Measurements from ENCODE around the gene NTF3. TPM values are rescaled to one million over a fixed set of nuclear protein-coding genes. Genes with fewer than 3 reads are reported as not detected.

NTF3 gene
- total and polyA plus RNA-seq, 2 of the 8 experiments (the other 6 are each of a cell fraction or from before 2014, with no cell fraction given): 1.4 to 2.3 TPM

DNA sequence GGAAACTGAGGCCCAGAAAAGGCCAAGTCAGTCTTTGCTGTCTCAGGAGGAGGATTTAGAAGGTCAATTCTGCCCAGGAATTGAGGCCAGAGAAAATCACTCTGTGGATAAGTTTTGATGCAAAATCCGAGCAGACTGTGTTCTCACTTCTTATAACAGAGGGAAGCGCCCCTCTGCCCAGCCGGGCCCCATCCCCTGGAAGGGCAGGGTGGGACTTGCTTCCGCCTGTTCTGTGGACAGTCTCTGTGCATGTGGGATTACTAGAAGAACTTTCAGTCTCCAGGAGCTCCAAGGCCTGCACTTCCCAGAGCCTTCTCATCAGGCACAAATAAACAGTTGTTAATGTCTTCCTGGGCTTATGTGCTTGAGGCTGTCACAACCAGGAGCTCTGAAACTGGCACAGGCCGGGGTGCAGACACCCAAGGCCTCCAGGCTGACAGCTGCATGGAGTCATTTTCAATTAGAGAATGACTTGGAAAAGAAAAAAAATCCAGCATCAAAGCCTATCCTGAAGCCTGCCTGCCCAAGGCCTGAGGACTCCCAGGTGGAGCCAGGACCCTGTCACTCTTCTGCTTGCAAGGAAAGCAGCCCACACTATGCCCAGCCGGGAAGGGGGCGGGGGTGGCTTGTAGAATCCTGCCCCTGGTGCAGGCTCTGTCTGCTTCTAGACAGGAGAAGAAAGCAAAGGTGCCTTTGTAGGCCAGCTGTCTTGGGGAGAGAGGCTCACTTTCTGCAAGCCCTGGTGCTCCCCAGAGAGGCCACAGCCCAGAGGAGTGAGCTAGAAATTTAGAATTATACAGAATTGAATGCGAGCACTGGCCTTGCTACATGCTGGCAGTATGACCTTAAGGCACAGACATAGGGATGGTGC, 84.7 kb downstream of the NTF3 start:
- Histone ChIP-seq H3K36me3 (ENCODE audit: control insufficient read depth in 2 of 4, insufficient read depth in 4 of 4, low read length in 3 of 4) (no peaks in the 10 kb centered on the region), H4K91ac (replicated peaks; ENCODE audit: insufficient read length, low read length) (peak overlapping the region; percentile 34), H3K79me2 (ENCODE audit: control insufficient read depth in 1 of 2, insufficient read depth in 2 of 2, low read length in 2 of 2) (no peaks in the 10 kb centered on the region), H3K23me2 (ENCODE audit: low read depth, low read length) (no peaks in the 10 kb centered on the region), H2BK5ac (ENCODE audit: low read depth, low read length) (no peak overlapping the region), H2BK20ac (ENCODE audit: low read length) (no peak overlapping the region), H4K8ac (ENCODE audit: extremely low read depth, insufficient read depth, low read length) (no peak overlapping the region), H2BK12ac (ENCODE audit: low read depth, low read length) (no peak overlapping the region), H3K14ac (ENCODE audit: insufficient read length) (no peak overlapping the region), H2BK15ac (ENCODE audit: low read length) (no peak overlapping the region), H3K9me3 (ENCODE audit: insufficient read depth in 2 of 2, low read depth in 1 of 2, low read length in 1 of 2) (no peaks in the 10 kb centered on the region), H4K5ac (ENCODE audit: insufficient read length, low read depth, low read length) (no peak overlapping the region), H3K27me3 (replicated peaks in 1 of 4; ENCODE audit: control insufficient read depth in 3 of 4, extremely low read depth in 1 of 4, insufficient read depth in 3 of 4, low read length in 3 of 4) (no peaks in the 10 kb centered on the region), H3K4me3 (ENCODE audit: extremely low read depth in 1 of 4, insufficient read depth in 2 of 4, low read depth in 3 of 4, low read length in 4 of 4) (no peak overlapping the region), H3K23ac (ENCODE audit: insufficient read length) (no peak overlapping the region), H2BK120ac (replicated peaks; ENCODE audit: low read depth, low read length) (no peak overlapping the region), H3K56ac (replicated peaks; ENCODE audit: insufficient read length, low read depth, low read length) (no peak overlapping the region), H2AFZ (ENCODE audit: low read length) (0 out of 2 replicates have a peak overlapping the region, but pooled peaks have one; percentile 6), H3K4me1 (replicated peaks in 1 of 4; ENCODE audit: control insufficient read depth in 3 of 4, insufficient read depth in 4 of 4, low read length in 3 of 4) (peaks cover 0 to 14% (median 6%) of the 10 kb centered on the region in 4 experiments; a peak in 5 of 7 replicates), H4K20me1 (replicated peaks in 1 of 2; ENCODE audit: control insufficient read depth in 1 of 2, insufficient read depth in 2 of 2, low read length in 2 of 2) (no peaks in the 10 kb centered on the region), H2AK5ac (ENCODE audit: low read depth, low read length) (no peak overlapping the region), H3K4ac (replicated peaks; ENCODE audit: insufficient read length, low read depth, low read length) (no peak overlapping the region), H3K18ac (ENCODE audit: extremely low read depth, low read length) (no peak overlapping the region), H3K9ac (replicated peaks in 1 of 4; ENCODE audit: extremely low read depth in 1 of 4, low read depth in 3 of 4, low read length in 3 of 4) (no peak overlapping the region), H3K79me1 (ENCODE audit: low read depth, low read length) (no peaks in the 10 kb centered on the region), H3K27ac (ENCODE audit: low read depth, low read length) (no peak overlapping the region), H3K4me2 (ENCODE audit: insufficient read depth in 1 of 2, low read depth in 2 of 2, low read length in 2 of 2) (no peak overlapping the region)
- DNase-seq (ENCODE audit: low read depth in 1 of 2, low spot score in 2 of 2): peak in 1 of 2 experiments; percentile 52
- WGBS, 2 experiments (ENCODE audit: extremely low coverage in 1 of 2, insufficient coverage in 1 of 2, insufficient read length in 1 of 2, insufficient replicate concordance in 2 of 2, low coverage in 1 of 2, low lambda C conversion rate in 2 of 2, missing lambda C conversion rate in 1 of 2): 75% methylated on average over 8 of the region's 8 CpGs; no CpG with 5 or more reads in 1 of the 2 experiments
- ChIA-PET CTCF (ENCODE audit: partially characterized antibody) (interaction anchor here (0.9 to 1.2 kb wide), 2 partner anchors 39 to 281 kb away, joined by 3 to 6 read pairs; no protein-coding TSS in a partner anchor), POLR2A (ENCODE audit: partially characterized antibody) (no interaction called here)
- no peak for FAIRE-seq
- TF ChIP-seq BACH1 (IDR thresholded peaks at IDR 0.05; ENCODE audit: low read length): no peak
- TF ChIP-seq BRCA1 (IDR thresholded peaks at IDR 0.05; ENCODE audit: low read depth, low read length): no peak
- no peak for TF ChIP-seq RNF2 (IDR thresholded peaks at IDR 0.05; ENCODE audit: borderline replicate concordance, low read depth, low read length, missing control alignments, poor library complexity, severe bottlenecking)
- TF ChIP-seq SIRT6 (IDR thresholded peaks at IDR 0.05; ENCODE audit: low read length): no peak
- no peak for TF ChIP-seq RBBP5 (IDR thresholded peaks at IDR 0.05; ENCODE audit: borderline replicate concordance, low read depth, low read length)
- TF ChIP-seq YY1 (IDR thresholded peaks at IDR 0.05; ENCODE audit: low read depth, low read length): no peak
- no peak for TF ChIP-seq TAF7 (optimal IDR thresholded peaks at IDR 0.05; ENCODE audit: borderline replicate concordance, low read depth, low read length)
- no peak for TF ChIP-seq POLR2A (IDR thresholded peaks at IDR 0.05; ENCODE audit: control extremely low read depth in 1 of 2, low read depth in 2 of 2, low read length in 2 of 2)
- TF ChIP-seq, protein P1, sequence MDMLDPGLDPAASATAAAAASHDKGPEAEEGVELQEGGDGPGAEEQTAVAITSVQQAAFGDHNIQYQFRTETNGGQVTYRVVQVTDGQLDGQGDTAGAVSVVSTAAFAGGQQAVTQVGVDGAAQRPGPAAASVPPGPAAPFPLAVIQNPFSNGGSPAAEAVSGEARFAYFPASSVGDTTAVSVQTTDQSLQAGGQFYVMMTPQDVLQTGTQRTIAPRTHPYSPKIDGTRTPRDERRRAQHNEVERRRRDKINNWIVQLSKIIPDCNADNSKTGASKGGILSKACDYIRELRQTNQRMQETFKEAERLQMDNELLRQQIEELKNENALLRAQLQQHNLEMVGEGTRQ (IDR thresholded peaks at IDR 0.05; ENCODE audit: low read length): no peak
